H1 (cell line): ENCODE measurements around the gene CACNA1B. TPM values are rescaled to one million over a fixed set of nuclear protein-coding genes. Genes with fewer than 3 reads are reported as not detected.

Experiments
- CTCF ChIA-PET: fragments of 300-600 bp; sonication (Branson Sonifier 250); formaldehyde crosslinking; loops from one replicate; lab custom pipeline; 2021; ENCODE audit not compliant: partially characterized antibody; lab: Charles Lee
- POLR2A ChIA-PET: fragments of 300-600 bp; sonication (Branson Sonifier 250); formaldehyde crosslinking; loops from one replicate; lab custom pipeline; 2021; ENCODE audit warnings: inconsistent platforms; ENCODE audit not compliant: partially characterized antibody; lab: Charles Lee
- DNase-seq, 2 experiments: peaks; one replicate each; pipeline versions ENCODE4 v3.0.0 to v3.0.0-alpha.2; 2010 to 2022; ENCODE audit warnings: low spot score in 2 of 2, low read depth in 1 of 2, mixed read lengths in 1 of 2
- FAIRE-seq: peaks from 2 replicates; lab custom pipeline; 2011; peaks lifted over from hg19 to GRCh38; lab: Jason Lieb, UNC
- H2AFZ ChIP-seq: 2 replicates; pipeline ENCODE4 v1.8.1; 2012; ENCODE audit warnings: low read length, inconsistent platforms
- H2AK5ac ChIP-seq: 2 replicates; pipeline ENCODE4 v1.6.1; 2013; ENCODE audit warnings: low read depth, low read length
- H2BK120ac ChIP-seq: replicated peaks from 2 replicates; pipeline ENCODE3; 2013; ENCODE audit warnings: low read depth, low read length, inconsistent platforms
- H2BK12ac ChIP-seq: 2 replicates; pipeline ENCODE4 v1.6.1; 2013; ENCODE audit warnings: low read depth, low read length
- H2BK15ac ChIP-seq: 2 replicates; pipeline ENCODE4 v1.6.1; 2013; ENCODE audit warnings: low read length
- H2BK20ac ChIP-seq: 2 replicates; pipeline ENCODE4 v1.6.1; 2013; ENCODE audit warnings: low read length
- H2BK5ac ChIP-seq: 2 replicates; pipeline ENCODE4 v1.6.1; 2013; ENCODE audit warnings: low read depth, low read length
- H3K14ac ChIP-seq: 2 replicates; pipeline ENCODE4 v1.6.1; 2013; ENCODE audit warnings: inconsistent platforms; ENCODE audit not compliant: insufficient read length
- H3K18ac ChIP-seq: 2 replicates; pipeline ENCODE4 v1.6.1; 2013; ENCODE audit warnings: low read length; ENCODE audit errors: extremely low read depth
- H3K23ac ChIP-seq: 2 replicates; pipeline ENCODE4 v1.6.1; 2013; ENCODE audit warnings: inconsistent platforms; ENCODE audit not compliant: insufficient read length
- H3K23me2 ChIP-seq: 2 replicates; pipeline ENCODE4 v1.6.1; 2013; ENCODE audit warnings: low read depth, low read length
- H3K27ac ChIP-seq: 2 replicates; pipeline ENCODE4 v1.6.1; 2011; ENCODE audit warnings: low read depth, low read length, inconsistent platforms
- H3K27me3 ChIP-seq, 4 experiments: replicated peaks in 1 of 4; 1 replicate in 1 of 4; 2 replicates in 3 of 4; pipeline versions ENCODE4 v1.6.1 to v1.8.1; 2011 to 2013; ENCODE audit warnings: low read length in 3 of 4, mild to moderate bottlenecking in 3 of 4, inconsistent platforms in 2 of 4, mixed read lengths in 2 of 4, moderate library complexity in 1 of 4; ENCODE audit not compliant: control insufficient read depth in 3 of 4, insufficient read depth in 3 of 4; ENCODE audit errors: extremely low read depth in 1 of 4
- H3K36me3 ChIP-seq, 4 experiments: 2 replicates each; pipeline versions ENCODE4 v1.6.1 to v1.8.1; 2011 to 2013; ENCODE audit warnings: mild to moderate bottlenecking in 4 of 4, low read length in 3 of 4, moderate library complexity in 2 of 4, control low read depth in 1 of 4, inconsistent platforms in 1 of 4; ENCODE audit not compliant: insufficient read depth in 4 of 4, control insufficient read depth in 2 of 4
- H3K4ac ChIP-seq: replicated peaks from 2 replicates; pipeline ENCODE3; 2013; ENCODE audit warnings: low read length, low read depth, mixed read lengths, inconsistent platforms; ENCODE audit not compliant: insufficient read length
- H3K4me1 ChIP-seq, 4 experiments: replicated peaks in 1 of 4; 1 replicate in 1 of 4; 2 replicates in 3 of 4; pipeline versions ENCODE4 v1.6.1 to v1.8.1; 2011 to 2013; ENCODE audit warnings: low read length in 3 of 4, inconsistent platforms in 2 of 4, mixed read lengths in 1 of 4; ENCODE audit not compliant: insufficient read depth in 4 of 4, control insufficient read depth in 3 of 4
- H3K4me2 ChIP-seq, 2 experiments: 2 replicates each; pipeline versions ENCODE4 v1.6.1 to v1.8.1; 2011 to 2013; ENCODE audit warnings: low read depth in 2 of 2, low read length in 2 of 2, control low read depth in 1 of 2, inconsistent platforms in 1 of 2, mild to moderate bottlenecking in 1 of 2; ENCODE audit not compliant: insufficient read depth in 1 of 2
- H3K4me3 ChIP-seq, 4 experiments: fragments of 200-600, 300-600 bp in 1 of 4; sonication (generic), shearing (Covaris generic), sonication (Bioruptor Twin) in 1 of 4; 2 replicates each; pipeline versions ENCODE4 v1.5.1 to v1.8.1; 2011 to 2016; ENCODE audit warnings: low read length in 4 of 4, low read depth in 3 of 4, control low read depth in 2 of 4, inconsistent platforms in 2 of 4, mild to moderate bottlenecking in 2 of 4, mixed read lengths in 1 of 4, moderate library complexity in 1 of 4; ENCODE audit not compliant: insufficient read depth in 2 of 4; ENCODE audit errors: extremely low read depth in 1 of 4
- H3K56ac ChIP-seq: replicated peaks from 2 replicates; pipeline ENCODE3; 2013; ENCODE audit warnings: low read depth, mild to moderate bottlenecking, mixed read lengths, low read length, inconsistent platforms; ENCODE audit not compliant: insufficient read length
- H3K79me1 ChIP-seq: 2 replicates; pipeline ENCODE4 v1.6.1; 2013; ENCODE audit warnings: low read depth, low read length, control low read depth
- H3K79me2 ChIP-seq, 2 experiments: 2 replicates each; pipeline versions ENCODE4 v1.6.1 to v1.8.1; 2012 to 2013; ENCODE audit warnings: low read length in 2 of 2, mild to moderate bottlenecking in 2 of 2, inconsistent platforms in 1 of 2; ENCODE audit not compliant: insufficient read depth in 2 of 2, control insufficient read depth in 1 of 2
- H3K9ac ChIP-seq, 4 experiments: replicated peaks in 1 of 4; 1 replicate in 1 of 4; 2 replicates in 3 of 4; pipeline versions ENCODE4 v1.6.1 to v1.8.1; 2011 to 2013; ENCODE audit warnings: low read depth in 3 of 4, low read length in 3 of 4, control low read depth in 2 of 4, mild to moderate bottlenecking in 2 of 4, moderate library complexity in 2 of 4, inconsistent platforms in 1 of 4; ENCODE audit errors: extremely low read depth in 1 of 4
- H3K9me3 ChIP-seq, 2 experiments: 2 replicates each; pipeline versions ENCODE4 v1.6.1 to v1.8.1; 2012 to 2013; ENCODE audit warnings: mild to moderate bottlenecking in 2 of 2, moderate library complexity in 2 of 2, control low read depth in 1 of 2, inconsistent platforms in 1 of 2, low read depth in 1 of 2, low read length in 1 of 2, mixed read lengths in 1 of 2; ENCODE audit not compliant: insufficient read depth in 2 of 2
- H4K20me1 ChIP-seq, 2 experiments: replicated peaks in 1 of 2; 2 replicates each; pipeline versions ENCODE3 to v1.8.1; 2011 to 2013; ENCODE audit warnings: inconsistent platforms in 2 of 2, low read length in 2 of 2, mild to moderate bottlenecking in 1 of 2; ENCODE audit not compliant: insufficient read depth in 2 of 2, control insufficient read depth in 1 of 2
- H4K5ac ChIP-seq: 2 replicates; pipeline ENCODE4 v1.6.1; 2013; ENCODE audit warnings: low read length, low read depth, mixed read lengths, inconsistent platforms; ENCODE audit not compliant: insufficient read length
- H4K8ac ChIP-seq: 2 replicates; pipeline ENCODE4 v1.8.0; 2013; ENCODE audit warnings: mild to moderate bottlenecking, moderate library complexity, low read length, inconsistent platforms; ENCODE audit not compliant: insufficient read depth; ENCODE audit errors: extremely low read depth
- H4K91ac ChIP-seq: replicated peaks from 2 replicates; pipeline ENCODE3; 2013; ENCODE audit warnings: low read length, mixed read lengths, inconsistent platforms; ENCODE audit not compliant: insufficient read length
- CBX5 ChIP-seq: fragments of 300-800, 300-1000 bp; sonication (generic); IDR thresholded peaks from 2 replicates; pipeline ENCODE4 v1.7.1; 2016; ENCODE audit warnings: antibody characterized with exemption, low read length, low read depth
- CEBPB ChIP-seq: IDR thresholded peaks from 2 replicates; pipeline ENCODE4 v1.6.1; 2012; ENCODE audit warnings: low read depth, low read length
- EGR1 ChIP-seq: IDR thresholded peaks from 2 replicates; pipeline ENCODE4 v1.6.1; 2011; ENCODE audit warnings: low read depth, low read length, borderline replicate concordance
- GABPA ChIP-seq: IDR thresholded peaks from 2 replicates; pipeline ENCODE4 v1.6.1; 2011; ENCODE audit warnings: mild to moderate bottlenecking, low read length, moderate library complexity, borderline replicate concordance; ENCODE audit not compliant: insufficient read depth
- HDAC2 ChIP-seq, 2 experiments: fragments of 300-600 bp in 1 of 2; sonication (generic) in 1 of 2; IDR thresholded peaks; 2 replicates each; pipeline ENCODE4 v1.6.1; 2011 to 2012; ENCODE audit warnings: low read depth in 2 of 2, low read length in 2 of 2, mild to moderate bottlenecking in 2 of 2, moderate library complexity in 2 of 2, borderline replicate concordance in 1 of 2, inconsistent platforms in 1 of 2
- KDM1A ChIP-seq: fragments of 200-600, 300-600 bp; sonication (generic); IDR thresholded peaks from 2 replicates; pipeline ENCODE4 v1.7.1; 2016; ENCODE audit warnings: mild to moderate bottlenecking, low read length, borderline replicate concordance
- MAFK ChIP-seq: IDR thresholded peaks from 2 replicates; pipeline ENCODE4 v1.6.1; 2012; ENCODE audit warnings: low read depth, mild to moderate bottlenecking, improper control_type of control experiment, low read length
- NANOG ChIP-seq: IDR thresholded peaks from 2 replicates; pipeline ENCODE4 v1.6.1; 2011; ENCODE audit warnings: low read length, low read depth, mild to moderate bottlenecking, inconsistent platforms; ENCODE audit not compliant: insufficient read depth, poor library complexity, severe bottlenecking
- NRF1 ChIP-seq: IDR thresholded peaks from 2 replicates; pipeline ENCODE4 v1.6.1; 2011; ENCODE audit warnings: mild to moderate bottlenecking, low read depth, low read length, improper control_type of control experiment
- POLR2A ChIP-seq, 2 experiments: IDR thresholded peaks; 1 replicate in 1 of 2; 2 replicates in 1 of 2; pipeline ENCODE4 v1.6.1; 2011; ENCODE audit warnings: low read depth in 2 of 2, low read length in 2 of 2, mild to moderate bottlenecking in 2 of 2; ENCODE audit errors: control extremely low read depth in 1 of 2
- RAD21 ChIP-seq, 2 experiments: IDR thresholded peaks in 1 of 2; conservative IDR thresholded peaks in 1 of 2; 2 replicates each; pipeline ENCODE4 v1.6.1; 2011; ENCODE audit warnings: low read depth in 2 of 2, low read length in 2 of 2, improper control_type of control experiment in 1 of 2, inconsistent platforms in 1 of 2, mild to moderate bottlenecking in 1 of 2, moderate library complexity in 1 of 2
- TCF12 ChIP-seq: IDR thresholded peaks from 2 replicates; pipeline ENCODE4 v1.6.1; 2011; ENCODE audit warnings: low read depth, mild to moderate bottlenecking, low read length
- TEAD4 ChIP-seq: IDR thresholded peaks from 2 replicates; pipeline ENCODE4 v1.6.1; 2012; ENCODE audit warnings: low read depth, low read length, inconsistent platforms, mixed read lengths
- WGBS, 2 experiments: shearing (Covaris generic) in 1 of 2; methylation state at CpG; one replicate each; pipeline versions ENCODE4 v1.1.6 to v1.1.7; 2013 to 2015; ENCODE audit warnings: low lambda C conversion rate in 2 of 2, mixed read lengths in 2 of 2, inconsistent platforms in 1 of 2, low coverage in 1 of 2, missing lambda C conversion rate in 1 of 2; ENCODE audit not compliant: insufficient replicate concordance in 2 of 2, insufficient coverage in 1 of 2, insufficient read length in 1 of 2; ENCODE audit errors: extremely low coverage in 1 of 2, missing lambda C conversion rate in 1 of 2; 5-methylcytosine and 5-hydroxymethylcytosine counted together
- polyA plus RNA-seq, 7 experiments: library from polyadenylated mRNA; depleted of rRNA in 3 of 7; stranded (reverse) in 5 of 7; unstranded in 2 of 7; fragments of >200 nt in 5 of 7; fragments of 200-250 nt in 2 of 7; gene quantifications; 1 replicate in 5 of 7; 2 replicates in 1 of 7; 4 replicates in 1 of 7; pipeline versions ENCODE4 v1.2.1 to v1.2.3, GENCODE V29; 2011 to 2013; ENCODE audit warnings: missing spikeins in 2 of 7, mixed read lengths in 2 of 7
- total RNA-seq: library from RNA; stranded (reverse); fragmentation: NEBNext Ultra II Directional; extraction: Animal tissue kit (Norgen Biotek cat#: 25700); gene quantifications from 2 replicates; pipeline ENCODE4 v1.2.1, GENCODE V29; 2021

Gene CACNA1B
- total and polyA plus RNA-seq, 2 of the 8 experiments (the other 6 are each of a cell fraction or from before 2014, with no cell fraction given), result 1.5 to 5.7 TPM

DNA sequence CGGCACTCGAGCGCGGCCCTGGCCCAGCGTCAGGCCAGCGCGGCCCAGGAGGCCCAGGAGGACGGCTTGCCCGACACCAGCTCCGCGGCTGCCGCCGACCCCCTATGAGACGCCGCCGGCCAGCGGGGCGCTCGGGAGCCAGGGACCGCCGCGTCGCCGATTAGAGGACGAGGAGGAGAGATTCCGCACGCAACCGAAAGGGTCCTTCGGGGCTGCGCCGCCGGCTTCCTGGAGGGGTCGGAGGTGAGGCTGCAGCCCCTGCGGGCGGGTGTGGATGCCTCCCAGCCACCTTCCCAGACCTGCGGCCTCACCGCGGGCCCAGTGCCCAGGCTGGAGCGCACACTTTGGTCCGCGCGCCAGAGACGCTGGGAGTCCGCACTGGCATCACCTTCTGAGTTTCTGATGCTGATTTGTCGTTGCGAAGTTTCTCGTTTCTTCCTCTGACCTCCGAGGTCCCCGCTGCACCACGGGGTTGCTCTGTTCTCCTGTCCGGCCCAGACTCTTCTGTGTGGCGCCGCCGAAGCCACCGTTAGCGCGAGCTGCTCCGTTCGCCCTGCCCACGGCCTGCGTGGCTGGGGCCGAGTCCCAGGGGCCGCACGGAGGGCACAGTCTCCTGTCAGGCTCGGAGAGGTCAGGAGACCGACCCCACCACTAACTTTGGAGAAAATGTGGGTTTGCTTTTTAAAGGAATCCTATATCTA lies 42.6 kb upstream of the CACNA1B start:
- H3K4me3 ChIP-seq, result no peak overlapping the region
- no peaks in the 10 kb centered on the region; a peak in 1 of 7 replicates for H3K4me1 ChIP-seq
- no peak overlapping the region for H2AK5ac ChIP-seq
- no peaks in the 10 kb centered on the region for H3K23me2 ChIP-seq
- no peak overlapping the region for H4K5ac ChIP-seq
- H2BK20ac ChIP-seq, result no peak overlapping the region
- H2AFZ ChIP-seq, result no peak overlapping the region
- peaks cover 5 to 25% (median 6%) of the 10 kb centered on the region in 4 experiments; a peak in 7 of 8 replicates for H3K36me3 ChIP-seq
- H3K27me3 ChIP-seq, result no peaks in the 10 kb centered on the region
- H3K4ac ChIP-seq, result no peak overlapping the region
- H2BK120ac ChIP-seq, result no peak overlapping the region
- H3K79me2 ChIP-seq, result peaks cover 0 to 2% of the 10 kb centered on the region in 2 experiments; a peak in 1 of 4 replicates
- no peak overlapping the region for H4K91ac ChIP-seq
- no peaks in the 10 kb centered on the region for H3K9me3 ChIP-seq
- H3K4me2 ChIP-seq, result no peak overlapping the region
- CTCF ChIA-PET, result interaction anchor here (0.6 kb wide), 1 partner anchor 46 kb away, joined by 3 read pairs; no protein-coding TSS in a partner anchor
- no peak overlapping the region for H2BK12ac ChIP-seq
- H3K56ac ChIP-seq, result no peak overlapping the region
- H2BK5ac ChIP-seq, result no peak overlapping the region
- H4K20me1 ChIP-seq, result peaks cover 1 to 2% of the 10 kb centered on the region in 2 experiments
- FAIRE-seq (no peak), DNase-seq (no peak)
- POLR2A ChIA-PET, result no interaction called here
- H3K18ac ChIP-seq, result no peak overlapping the region
- no peaks in the 10 kb centered on the region for H3K79me1 ChIP-seq
- no peak overlapping the region for H3K14ac ChIP-seq
- H4K8ac ChIP-seq, result no peak overlapping the region; the same call in 1 of the 2 replicates
- no peak overlapping the region for H3K9ac ChIP-seq
- WGBS, 2 experiments, result 95% methylated on average over 43 of the region's 66 CpGs; no CpG with 5 or more reads in 1 of the 2 experiments
- no peak overlapping the region for H3K23ac ChIP-seq
- H2BK15ac ChIP-seq, result no peak overlapping the region
- H3K27ac ChIP-seq, result no peak overlapping the region
- TF ChIP-seq CBX5 (no peak), HDAC2 (IDR thresholded peaks at IDR 0.05; ENCODE audit: borderline replicate concordance in 1 of 2, low read depth in 2 of 2, low read length in 2 of 2) (no peak), RAD21 (IDR thresholded peaks at IDR 0.05 in 1 of 2, conservative IDR thresholded peaks at IDR 0.05 in 1 of 2; ENCODE audit: low read depth in 2 of 2, low read length in 2 of 2) (no peak), KDM1A (no peak), TEAD4 (no peak), NRF1 (no peak), TCF12 (no peak), GABPA (no peak), MAFK (no peak), CEBPB (no peak), POLR2A (IDR thresholded peaks at IDR 0.05; ENCODE audit: control extremely low read depth in 1 of 2, low read depth in 2 of 2, low read length in 2 of 2) (no peak), NANOG (no peak), EGR1 (no peak)
